Measurements from ENCODE around the gene VPS54. TPM values are rescaled to one million over a fixed set of nuclear protein-coding genes. Genes with fewer than 3 reads are reported as not detected.
"Not testable (repeated sequence)": the region's sequence is repeated elsewhere in the genome, so short reads cannot be mapped to it uniquely, and the experiment has no call there.

VPS54 gene
- polyA plus RNA-seq, 1 of the 3 experiments (the other 2 are of a cell fraction) = 5.3 TPM

DNA sequence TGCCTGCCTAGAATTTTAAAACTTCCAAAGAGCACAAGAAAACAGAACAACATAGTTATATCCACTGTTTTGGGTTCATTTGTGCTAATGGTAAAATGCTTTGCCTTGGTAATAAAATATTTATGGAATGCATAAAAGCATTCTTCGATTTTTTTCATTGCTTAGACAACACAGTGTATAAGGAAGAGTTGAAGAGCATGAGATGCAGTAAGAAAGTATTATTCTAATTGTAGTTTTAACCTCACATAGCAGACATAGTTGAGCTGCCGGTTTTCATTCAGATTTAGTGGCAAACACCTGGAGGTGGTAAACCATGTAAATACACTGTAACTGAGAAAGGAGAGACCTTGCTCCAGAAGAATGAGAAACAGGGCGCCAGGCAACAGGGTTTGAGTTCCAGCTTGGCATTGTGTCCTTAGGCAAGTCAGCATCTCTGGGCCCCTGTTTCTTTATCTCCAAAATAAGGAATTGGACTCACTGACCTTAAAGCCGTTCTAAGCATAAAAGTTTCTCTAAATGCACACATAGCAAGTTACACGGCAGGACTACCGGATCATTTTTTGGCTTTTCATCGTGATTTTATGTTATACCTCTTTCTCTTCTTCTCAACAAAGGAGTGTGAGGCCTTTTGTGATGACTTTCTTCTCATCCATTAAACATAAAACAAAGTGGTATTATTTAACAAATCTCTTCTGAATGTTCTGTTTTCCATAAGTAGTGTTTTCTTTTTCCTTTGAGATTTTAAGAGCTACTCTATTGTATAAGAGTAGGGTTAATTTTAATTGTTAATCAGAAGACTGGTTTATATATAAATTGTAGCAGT lies 169.6 kb downstream of the VPS54 start:
- peak overlapping the region; percentile 1 for H3K4me2 ChIP-seq
- ChIA-PET CTCF (interaction anchor here (0.7 to 2.2 kb wide), 3 partner anchors 12 to 158 kb away, joined by 3 to 12 read pairs (median 4); no protein-coding TSS in a partner anchor), POLR2A (no interaction called here)
- H3K27me3 ChIP-seq (ENCODE audit: insufficient read depth) = no peaks in the 10 kb centered on the region
- peak overlapping the region; percentile 36 to 47; a peak in 3 of 4 replicates for H3K27ac ChIP-seq (ENCODE audit: low read depth in 2 of 2, low read length in 1 of 2)
- WGBS (ENCODE audit: low lambda C conversion rate) = 83% methylated on average over 7 of the region's 7 CpGs
- H3K9me2 ChIP-seq = no peaks in the 10 kb centered on the region
- peaks cover 5% of the 10 kb centered on the region for H3F3A ChIP-seq (replicated peaks; ENCODE audit: insufficient read depth)
- H3K9me3 ChIP-seq = no peaks in the 10 kb centered on the region
- no peak overlapping the region for H2AFZ ChIP-seq (ENCODE audit: low read depth)
- TF ChIP-seq YY1 (IDR thresholded peaks at IDR 0.05; ENCODE audit: low read depth) (no peak), NFIC (IDR thresholded peaks at IDR 0.05; ENCODE audit: borderline replicate concordance) (no peak), TAF1 (IDR thresholded peaks at IDR 0.05; ENCODE audit: borderline replicate concordance, low read depth, low read length) (no peak), MEF2A (IDR thresholded peaks at IDR 0.05; ENCODE audit: borderline replicate concordance, low read depth) (no peak)
- TF ChIP-seq, protein P1, sequence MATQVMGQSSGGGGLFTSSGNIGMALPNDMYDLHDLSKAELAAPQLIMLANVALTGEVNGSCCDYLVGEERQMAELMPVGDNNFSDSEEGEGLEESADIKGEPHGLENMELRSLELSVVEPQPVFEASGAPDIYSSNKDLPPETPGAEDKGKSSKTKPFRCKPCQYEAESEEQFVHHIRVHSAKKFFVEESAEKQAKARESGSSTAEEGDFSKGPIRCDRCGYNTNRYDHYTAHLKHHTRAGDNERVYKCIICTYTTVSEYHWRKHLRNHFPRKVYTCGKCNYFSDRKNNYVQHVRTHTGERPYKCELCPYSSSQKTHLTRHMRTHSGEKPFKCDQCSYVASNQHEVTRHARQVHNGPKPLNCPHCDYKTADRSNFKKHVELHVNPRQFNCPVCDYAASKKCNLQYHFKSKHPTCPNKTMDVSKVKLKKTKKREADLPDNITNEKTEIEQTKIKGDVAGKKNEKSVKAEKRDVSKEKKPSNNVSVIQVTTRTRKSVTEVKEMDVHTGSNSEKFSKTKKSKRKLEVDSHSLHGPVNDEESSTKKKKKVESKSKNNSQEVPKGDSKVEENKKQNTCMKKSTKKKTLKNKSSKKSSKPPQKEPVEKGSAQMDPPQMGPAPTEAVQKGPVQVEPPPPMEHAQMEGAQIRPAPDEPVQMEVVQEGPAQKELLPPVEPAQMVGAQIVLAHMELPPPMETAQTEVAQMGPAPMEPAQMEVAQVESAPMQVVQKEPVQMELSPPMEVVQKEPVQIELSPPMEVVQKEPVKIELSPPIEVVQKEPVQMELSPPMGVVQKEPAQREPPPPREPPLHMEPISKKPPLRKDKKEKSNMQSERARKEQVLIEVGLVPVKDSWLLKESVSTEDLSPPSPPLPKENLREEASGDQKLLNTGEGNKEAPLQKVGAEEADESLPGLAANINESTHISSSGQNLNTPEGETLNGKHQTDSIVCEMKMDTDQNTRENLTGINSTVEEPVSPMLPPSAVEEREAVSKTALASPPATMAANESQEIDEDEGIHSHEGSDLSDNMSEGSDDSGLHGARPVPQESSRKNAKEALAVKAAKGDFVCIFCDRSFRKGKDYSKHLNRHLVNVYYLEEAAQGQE (IDR thresholded peaks at IDR 0.05; ENCODE audit: low read depth, low read length) = no peak
- H4K20me1 ChIP-seq (ENCODE audit: insufficient read depth) = peaks cover 36% of the 10 kb centered on the region; the same call in 1 of the 2 replicates
- DNase-seq = no peak
- no peaks in the 10 kb centered on the region for H3K36me3 ChIP-seq (replicated peaks in 1 of 2; ENCODE audit: control insufficient read depth in 1 of 2, insufficient read depth in 2 of 2, low read length in 1 of 2)
- H3K9ac ChIP-seq = no peak overlapping the region
- H3K4me1 ChIP-seq (ENCODE audit: control insufficient read depth in 1 of 2, insufficient read depth in 2 of 2, low read depth in 1 of 2, low read length in 1 of 2) = peaks cover 11 to 27% of the 10 kb centered on the region in 2 experiments
- H3K79me2 ChIP-seq (ENCODE audit: insufficient read depth) = peaks cover 100% of the 10 kb centered on the region
- H3K4me3 ChIP-seq (ENCODE audit: low read depth in 2 of 2, low read length in 1 of 2) = no peak overlapping the region

- Histone ChIP-seq H3K4me1 (ENCODE audit: control insufficient read depth in 1 of 2, insufficient read depth in 2 of 2, low read depth in 1 of 2, low read length in 1 of 2) (peaks cover 19 to 25% of the 10 kb centered on the region in 2 experiments), H4K20me1 (ENCODE audit: insufficient read depth) (peaks cover 42% of the 10 kb centered on the region; the same call in 1 of the 2 replicates), H3K79me2 (ENCODE audit: insufficient read depth) (peaks cover 100% of the 10 kb centered on the region)
- H3K4me2 ChIP-seq; H3K27ac ChIP-seq (ENCODE audit: low read depth in 2 of 2, low read length in 1 of 2); H3K36me3 ChIP-seq (replicated peaks in 1 of 2; ENCODE audit: control insufficient read depth in 1 of 2, insufficient read depth in 2 of 2, low read length in 1 of 2); CTCF ChIA-PET; H3K4me3 ChIP-seq (ENCODE audit: low read depth in 2 of 2, low read length in 1 of 2); H3K9me2 ChIP-seq; DNase-seq; H3F3A ChIP-seq (replicated peaks; ENCODE audit: insufficient read depth); POLR2A ChIA-PET; H3K9ac ChIP-seq; H2AFZ ChIP-seq (ENCODE audit: low read depth); H3K9me3 ChIP-seq; H3K27me3 ChIP-seq (ENCODE audit: insufficient read depth): not testable (repeated sequence)
- whole genome bisulfite sequencing (ENCODE audit: low lambda C conversion rate) = 100% methylated on average over 4 of the region's 4 CpGs
Observed at GRCh38 chr2:63847571-63847970, 171.7 kb downstream of the VPS54 start.

DNA sequence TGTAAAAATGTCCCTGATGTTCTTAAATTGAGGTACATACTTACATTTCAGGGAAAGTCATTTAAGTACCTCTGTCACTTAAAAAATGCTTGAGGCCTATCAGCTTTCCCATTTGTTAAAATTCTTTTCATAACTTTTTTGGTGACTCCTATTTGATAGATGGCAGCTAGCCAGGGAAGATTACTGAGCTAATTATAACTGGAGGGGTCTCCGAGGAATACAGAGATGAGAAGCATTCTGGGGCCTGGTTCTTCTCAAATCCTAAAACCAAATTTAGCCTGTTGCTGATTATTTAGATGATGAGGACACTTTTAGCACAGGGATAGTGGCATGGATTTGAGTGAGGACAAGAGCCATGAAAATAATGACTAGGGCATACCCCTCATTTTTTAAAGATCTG lies 172.7 kb downstream of the VPS54 start:
- Histone ChIP-seq H3K27me3 (ENCODE audit: insufficient read depth) (no peaks in the 10 kb centered on the region), H3K4me1 (ENCODE audit: control insufficient read depth in 1 of 2, insufficient read depth in 2 of 2, low read depth in 1 of 2, low read length in 1 of 2) (peaks cover 22 to 25% of the 10 kb centered on the region in 2 experiments), H3K9me2 (no peaks in the 10 kb centered on the region), H4K20me1 (ENCODE audit: insufficient read depth) (peaks cover 38% of the 10 kb centered on the region; the same call in 1 of the 2 replicates), H3K4me3 (ENCODE audit: low read depth in 2 of 2, low read length in 1 of 2) (no peak overlapping the region), H3K9me3 (no peaks in the 10 kb centered on the region), H3F3A (replicated peaks; ENCODE audit: insufficient read depth) (peaks cover 14% of the 10 kb centered on the region), H3K36me3 (replicated peaks in 1 of 2; ENCODE audit: control insufficient read depth in 1 of 2, insufficient read depth in 2 of 2, low read length in 1 of 2) (no peaks in the 10 kb centered on the region), H3K4me2 (no peak overlapping the region), H3K27ac (ENCODE audit: low read depth in 2 of 2, low read length in 1 of 2) (peak overlapping the region in 1 of 2 experiments; percentile 62; a peak in 1 of 4 replicates), H2AFZ (ENCODE audit: low read depth) (no peak overlapping the region), H3K79me2 (ENCODE audit: insufficient read depth) (peaks cover 98% of the 10 kb centered on the region), H3K9ac (no peak overlapping the region)
- 19% methylated on average over 1 of the region's 1 CpG for WGBS (ENCODE audit: low lambda C conversion rate)
- POLR2A ChIA-PET = no interaction called here
- CTCF ChIA-PET = interaction anchor here (0.6 to 3.4 kb wide), 2 partner anchors 14 to 375 kb away, joined by 4 to 19 read pairs; no protein-coding TSS in a partner anchor
- DNase-seq = peak; percentile 65
- TF ChIP-seq RXRA (IDR thresholded peaks at IDR 0.05; ENCODE audit: borderline replicate concordance, low read depth) = no peak
- TF ChIP-seq TCF12 (IDR thresholded peaks at IDR 0.05) = peak; percentile 49
- TF ChIP-seq TEAD4 (IDR thresholded peaks at IDR 0.05; ENCODE audit: borderline replicate concordance, insufficient read depth) = no peak
- TF ChIP-seq MEF2A (IDR thresholded peaks at IDR 0.05; ENCODE audit: borderline replicate concordance, low read depth) = 0 out of 2 replicates have a peak, but pooled peaks have one; percentile 26
- peak; percentile 17 for TF ChIP-seq CHD2 (IDR thresholded peaks at IDR 0.05; ENCODE audit: low read length, partially characterized antibody)
- no peak for TF ChIP-seq FOSL2 (IDR thresholded peaks at IDR 0.05; ENCODE audit: borderline replicate concordance, low read depth)
- TF ChIP-seq, protein P2, sequence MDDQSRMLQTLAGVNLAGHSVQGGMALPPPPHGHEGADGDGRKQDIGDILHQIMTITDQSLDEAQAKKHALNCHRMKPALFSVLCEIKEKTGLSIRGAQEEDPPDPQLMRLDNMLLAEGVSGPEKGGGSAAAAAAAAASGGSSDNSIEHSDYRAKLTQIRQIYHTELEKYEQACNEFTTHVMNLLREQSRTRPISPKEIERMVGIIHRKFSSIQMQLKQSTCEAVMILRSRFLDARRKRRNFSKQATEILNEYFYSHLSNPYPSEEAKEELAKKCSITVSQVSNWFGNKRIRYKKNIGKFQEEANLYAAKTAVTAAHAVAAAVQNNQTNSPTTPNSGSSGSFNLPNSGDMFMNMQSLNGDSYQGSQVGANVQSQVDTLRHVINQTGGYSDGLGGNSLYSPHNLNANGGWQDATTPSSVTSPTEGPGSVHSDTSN (IDR thresholded peaks at IDR 0.05) = peak; percentile 27; the same call in 1 of the 2 replicates
- TF ChIP-seq, protein P3, sequence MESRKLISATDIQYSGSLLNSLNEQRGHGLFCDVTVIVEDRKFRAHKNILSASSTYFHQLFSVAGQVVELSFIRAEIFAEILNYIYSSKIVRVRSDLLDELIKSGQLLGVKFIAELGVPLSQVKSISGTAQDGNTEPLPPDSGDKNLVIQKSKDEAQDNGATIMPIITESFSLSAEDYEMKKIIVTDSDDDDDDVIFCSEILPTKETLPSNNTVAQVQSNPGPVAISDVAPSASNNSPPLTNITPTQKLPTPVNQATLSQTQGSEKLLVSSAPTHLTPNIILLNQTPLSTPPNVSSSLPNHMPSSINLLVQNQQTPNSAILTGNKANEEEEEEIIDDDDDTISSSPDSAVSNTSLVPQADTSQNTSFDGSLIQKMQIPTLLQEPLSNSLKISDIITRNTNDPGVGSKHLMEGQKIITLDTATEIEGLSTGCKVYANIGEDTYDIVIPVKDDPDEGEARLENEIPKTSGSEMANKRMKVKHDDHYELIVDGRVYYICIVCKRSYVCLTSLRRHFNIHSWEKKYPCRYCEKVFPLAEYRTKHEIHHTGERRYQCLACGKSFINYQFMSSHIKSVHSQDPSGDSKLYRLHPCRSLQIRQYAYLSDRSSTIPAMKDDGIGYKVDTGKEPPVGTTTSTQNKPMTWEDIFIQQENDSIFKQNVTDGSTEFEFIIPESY (IDR thresholded peaks at IDR 0.05; ENCODE audit: borderline replicate concordance, low read depth) = no peak
- TF ChIP-seq EP300 (IDR thresholded peaks at IDR 0.05; ENCODE audit: borderline replicate concordance in 1 of 2, low read depth in 1 of 2, low read length in 1 of 2) = peak in 1 of 2 experiments; percentile 81; a peak in 2 of 4 replicates
